ENCODE data around the gene FAM153A.
"Not testable (repeated sequence)": the region's sequence is repeated elsewhere in the genome, so short reads cannot be mapped to it uniquely, and the experiment has no call there.

Gene FAM153A

GRCh38 chr5:177763737-177764508, 18.8 kb downstream of the FAM153A start:
- not testable (repeated sequence) for DNase-seq (ENCODE audit: low read depth); H3K4me3 ChIP-seq (replicated peaks; ENCODE audit: low read depth, low read length)

- not testable (repeated sequence) for H3K4me3 ChIP-seq (replicated peaks; ENCODE audit: low read depth, low read length); DNase-seq (ENCODE audit: low read depth)
Measured at GRCh38 chr5:177760954-177761353, 21.7 kb downstream of the FAM153A start.

DNA sequence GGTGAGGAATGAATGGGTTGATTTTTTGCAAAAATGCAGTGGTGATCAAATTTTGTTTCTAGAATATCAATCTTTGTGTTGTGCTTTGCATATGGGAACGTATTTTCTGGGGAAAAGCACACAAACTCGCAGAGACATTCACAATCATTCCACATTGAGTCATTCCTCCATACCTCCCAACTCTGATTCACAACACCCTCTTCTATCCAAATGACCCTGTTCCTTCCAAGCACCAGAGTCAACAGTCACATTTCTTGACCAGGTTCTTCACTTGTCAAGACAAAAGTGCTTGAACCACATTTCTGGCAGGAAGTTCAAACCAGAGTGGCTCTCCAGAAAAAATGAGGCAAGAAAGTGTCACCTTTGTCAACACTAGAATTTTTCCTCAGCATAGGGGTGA, 35.3 kb downstream of the FAM153A start:
- DNase-seq (ENCODE audit: low read depth); H3K4me3 ChIP-seq (replicated peaks; ENCODE audit: low read depth, low read length): not testable (repeated sequence)

GRCh38 chr5:177724858-177725257, 57.8 kb downstream of the FAM153A start:
- not testable (repeated sequence) for H3K4me3 ChIP-seq (replicated peaks; ENCODE audit: low read depth, low read length); DNase-seq (ENCODE audit: low read depth)

- DNase-seq (ENCODE audit: low read depth); H3K4me3 ChIP-seq (replicated peaks; ENCODE audit: low read depth, low read length): not testable (repeated sequence)
Measured at GRCh38 chr5:177723831-177724485, 58.7 kb downstream of the FAM153A start.

DNA sequence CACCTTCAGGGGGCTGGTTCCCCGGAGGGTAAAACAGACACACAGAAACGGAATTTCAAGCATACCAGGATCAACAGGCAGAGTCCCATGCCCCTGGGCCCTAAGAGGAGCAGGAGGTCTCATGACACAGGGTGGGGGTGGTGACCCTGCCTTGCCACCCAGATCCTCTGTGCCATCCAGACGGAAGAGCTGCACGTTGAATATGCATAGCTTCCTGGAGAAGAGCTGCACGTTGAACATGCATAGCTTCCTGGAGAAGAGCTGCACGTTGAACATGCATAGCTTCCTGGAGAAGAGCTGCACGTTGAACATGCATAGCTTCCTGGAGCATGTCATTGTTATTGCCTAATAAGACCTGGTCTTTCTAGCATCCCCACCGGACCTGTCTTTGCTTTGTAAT, 59.9 kb downstream of the FAM153A start:
- not testable (repeated sequence) for H3K4me3 ChIP-seq (replicated peaks; ENCODE audit: low read depth, low read length); DNase-seq (ENCODE audit: low read depth)

DNA sequence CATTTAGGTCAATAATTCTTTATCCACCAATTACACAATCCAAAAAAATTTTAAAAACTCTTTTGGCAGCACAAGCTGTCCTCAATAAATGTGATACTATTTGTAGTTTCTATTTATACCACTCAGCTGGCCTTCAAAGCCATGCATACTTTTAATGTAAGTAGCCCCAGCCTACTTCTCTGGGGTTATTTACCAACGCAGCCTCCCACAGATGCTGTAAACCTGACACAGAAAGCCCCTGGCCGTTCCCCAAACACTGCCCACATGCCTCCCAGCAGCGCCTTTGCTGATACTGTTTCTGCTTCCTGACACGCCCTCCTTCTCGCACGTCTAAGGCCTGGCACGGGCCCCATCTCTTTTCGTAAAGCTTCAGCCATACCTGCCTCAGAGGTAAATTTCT, 62.7 kb downstream of the FAM153A start:
- DNase-seq (ENCODE audit: low read depth); H3K4me3 ChIP-seq (replicated peaks; ENCODE audit: low read depth, low read length): not testable (repeated sequence)

GRCh38 chr5:177715423-177715822, 67.3 kb downstream of the FAM153A start:
- not testable (repeated sequence) for DNase-seq (ENCODE audit: low read depth); H3K4me3 ChIP-seq (replicated peaks; ENCODE audit: low read depth, low read length)

GRCh38 chr5:177696100-177696499, 86.6 kb downstream of the FAM153A start:
- DNase-seq (ENCODE audit: low read depth); H3K4me3 ChIP-seq (replicated peaks; ENCODE audit: low read depth, low read length): not testable (repeated sequence)

GRCh38 chr5:177695356-177695930, 87.3 kb downstream of the FAM153A start:
- not testable (repeated sequence) for DNase-seq (ENCODE audit: low read depth); H3K4me3 ChIP-seq (replicated peaks; ENCODE audit: low read depth, low read length)

GRCh38 chr5:177694518-177694835, 88.2 kb downstream of the FAM153A start:
- H3K4me3 ChIP-seq (replicated peaks; ENCODE audit: low read depth, low read length); DNase-seq (ENCODE audit: low read depth): not testable (repeated sequence)

- DNase-seq (ENCODE audit: low read depth); H3K4me3 ChIP-seq (replicated peaks; ENCODE audit: low read depth, low read length): not testable (repeated sequence)
Measured at GRCh38 chr5:177693671-177694517, 88.8 kb downstream of the FAM153A start.

- H3K4me3 ChIP-seq (replicated peaks; ENCODE audit: low read depth, low read length); DNase-seq (ENCODE audit: low read depth): not testable (repeated sequence)
Measured at GRCh38 chr5:177692969-177693368, 89.7 kb downstream of the FAM153A start.

GRCh38 chr5:177692507-177692906, 90.2 kb downstream of the FAM153A start:
- DNase-seq (ENCODE audit: low read depth); H3K4me3 ChIP-seq (replicated peaks; ENCODE audit: low read depth, low read length): not testable (repeated sequence)

- DNase-seq (ENCODE audit: low read depth); H3K4me3 ChIP-seq (replicated peaks; ENCODE audit: low read depth, low read length): not testable (repeated sequence)
Measured at GRCh38 chr5:177689011-177689610, 93.6 kb downstream of the FAM153A start.

DNA sequence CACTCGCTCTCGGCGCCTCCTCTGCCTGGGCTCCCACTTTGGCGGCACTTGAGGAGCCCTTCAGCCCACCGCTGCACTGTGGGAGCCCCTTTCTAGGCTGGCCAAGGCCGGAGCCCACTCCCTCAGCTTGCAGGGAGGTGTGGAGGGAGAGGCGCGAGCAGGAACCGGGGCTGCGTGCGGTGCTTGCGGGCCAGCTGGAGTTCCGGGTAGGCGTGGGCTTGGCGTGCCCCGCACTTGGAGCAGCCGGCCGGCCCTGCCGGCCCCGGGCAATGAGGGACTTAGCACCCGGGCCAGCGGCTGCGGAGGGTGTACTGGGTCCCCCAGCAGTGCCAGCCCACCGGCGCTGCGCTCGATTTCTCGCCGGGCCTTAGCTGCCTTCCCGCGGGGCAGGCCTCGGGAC, 94.6 kb downstream of the FAM153A start:
- not testable (repeated sequence) for DNase-seq (ENCODE audit: low read depth); H3K4me3 ChIP-seq (replicated peaks; ENCODE audit: low read depth, low read length)

- not testable (repeated sequence) for DNase-seq (ENCODE audit: low read depth); H3K4me3 ChIP-seq (replicated peaks; ENCODE audit: low read depth, low read length)
Measured at GRCh38 chr5:177681920-177682319, 100.8 kb downstream of the FAM153A start.
